HL-60 (cell line): ENCODE results near the gene RPAP3.
A peak's percentile ranks its signal among the peaks of the same experiment; 100 is the strongest.

Experiments used
- DNase-seq, 2 experiments: peaks; one replicate each; pipeline ENCODE4 v3.0.0-alpha.2; 2010 to 2020; ENCODE audit warnings: low read depth in 1 of 2, low spot score in 1 of 2
- H3K27ac ChIP-seq: fragments of 250-450 bp; sonication (Bioruptor Pico); replicated peaks from 2 replicates; pipeline ENCODE4 v1.5.1; 2020; ENCODE audit warnings: mild to moderate bottlenecking, moderate library complexity
- H3K27me3 ChIP-seq: fragments of 250-450 bp; sonication (Bioruptor Pico); 2 replicates; pipeline ENCODE4 v1.5.1; 2021; ENCODE audit warnings: mild to moderate bottlenecking, moderate library complexity; ENCODE audit not compliant: insufficient read depth, poor library complexity, severe bottlenecking
- H3K4me3 ChIP-seq: replicated peaks from 2 replicates; pipeline ENCODE4 v1.5.1; 2011; ENCODE audit warnings: mild to moderate bottlenecking, control low read depth, low read length; ENCODE audit not compliant: insufficient read depth
- CTCF ChIP-seq: IDR thresholded peaks from one replicate; pipeline ENCODE4 v1.5.1; 2011; ENCODE audit warnings: low read length, control low read depth, inconsistent platforms; ENCODE audit not compliant: insufficient read depth
- GABPA ChIP-seq: IDR thresholded peaks from 2 replicates; pipeline ENCODE4 v1.6.1; 2012; ENCODE audit warnings: low read depth
- POLR2AphosphoS5 ChIP-seq: IDR thresholded peaks from 2 replicates; pipeline ENCODE4 v1.6.1; 2012; ENCODE audit warnings: low read depth
- REST ChIP-seq: IDR thresholded peaks from 2 replicates; pipeline ENCODE4 v1.6.1; 2012; ENCODE audit warnings: low read depth; ENCODE audit not compliant: insufficient replicate concordance
- SPI1 ChIP-seq: IDR thresholded peaks from 2 replicates; pipeline ENCODE4 v1.6.1; 2012; ENCODE audit warnings: low read depth, mild to moderate bottlenecking, borderline replicate concordance

The RPAP3 gene

GRCh38 chr12:47712171-47712570, 6.3 kb upstream of the RPAP3 start:
- no peak overlapping the region for H3K27ac ChIP-seq
- H3K4me3 ChIP-seq, result no peak overlapping the region
- no peak for DNase-seq
- H3K27me3 ChIP-seq, result no peaks in the 10 kb centered on the region
- TF ChIP-seq POLR2AphosphoS5 (no peak), SPI1 (no peak), CTCF (no peak), GABPA (no peak), REST (no peak)

- Histone ChIP-seq H3K27ac (no peak overlapping the region), H3K27me3 (no peaks in the 10 kb centered on the region), H3K4me3 (no peak overlapping the region)
- no peak for TF ChIP-seq REST
- no peak for TF ChIP-seq POLR2AphosphoS5
- no peak for TF ChIP-seq SPI1
- TF ChIP-seq GABPA, result no peak
- no peak for TF ChIP-seq CTCF
- no peak for DNase-seq
Measured at GRCh38 chr12:47711448-47711847, 5.6 kb upstream of the RPAP3 start.

GRCh38 chr12:47710278-47710677, 4.4 kb upstream of the RPAP3 start:
- no peak for TF ChIP-seq POLR2AphosphoS5
- no peak for TF ChIP-seq REST
- TF ChIP-seq GABPA, result peak; percentile 71
- H3K27ac ChIP-seq, result peak overlapping the region; percentile 46
- H3K4me3 ChIP-seq, result no peak overlapping the region
- H3K27me3 ChIP-seq, result no peaks in the 10 kb centered on the region
- DNase-seq, result peak in 1 of 2 experiments; percentile 29

- TF ChIP-seq CTCF (no peak), SPI1 (0 out of 2 replicates have a peak, but pooled peaks have one; percentile 17)
- Histone ChIP-seq H3K4me3 (no peak overlapping the region), H3K27ac (peak overlapping the region; percentile 46), H3K27me3 (no peaks in the 10 kb centered on the region)
- DNase-seq, result no peak
Measured at GRCh38 chr12:47709671-47710070, 3.8 kb upstream of the RPAP3 start.
